Loucy (cell line): ENCODE results near the gene RNF224.

Source experiments
- EZH2phosphoT487 ChIP-seq: fragments of 200-600 bp; IDR thresholded peaks from 2 replicates; pipeline ENCODE4 v1.6.1; 2018; ENCODE audit warnings: antibody characterized with exemption, mild to moderate bottlenecking, moderate library complexity, borderline replicate concordance
- TF ChIP-seq, protein P1 (sequence below): fragments of 200-600 bp; sonication (generic); conservative IDR thresholded peaks from 2 replicates; pipeline ENCODE4 v1.5.1; 2014; ENCODE audit warnings: mild to moderate bottlenecking, antibody characterized with exemption, low read length

DNA sequence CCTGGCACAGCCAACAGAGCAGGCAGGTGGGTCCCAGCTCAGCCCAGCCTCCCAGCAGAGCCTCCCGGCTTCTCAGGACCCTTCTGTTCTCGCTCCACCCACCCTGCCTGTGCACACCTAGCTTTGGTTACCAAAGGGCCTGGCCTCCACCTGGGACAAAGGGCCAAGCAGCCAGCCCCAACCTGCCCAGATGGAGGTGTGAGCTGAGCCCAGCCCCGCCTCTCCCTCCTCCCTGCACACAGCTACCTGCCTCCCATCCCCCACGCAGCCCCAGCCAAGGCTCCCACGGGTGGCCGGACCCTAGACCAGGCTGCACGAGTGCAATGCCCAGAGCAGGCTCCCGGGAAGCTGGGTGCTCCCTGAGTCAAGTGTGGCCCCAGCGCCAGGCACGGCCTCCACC is 32.4 kb upstream of the RNF224 start:
- TF ChIP-seq, protein P1, sequence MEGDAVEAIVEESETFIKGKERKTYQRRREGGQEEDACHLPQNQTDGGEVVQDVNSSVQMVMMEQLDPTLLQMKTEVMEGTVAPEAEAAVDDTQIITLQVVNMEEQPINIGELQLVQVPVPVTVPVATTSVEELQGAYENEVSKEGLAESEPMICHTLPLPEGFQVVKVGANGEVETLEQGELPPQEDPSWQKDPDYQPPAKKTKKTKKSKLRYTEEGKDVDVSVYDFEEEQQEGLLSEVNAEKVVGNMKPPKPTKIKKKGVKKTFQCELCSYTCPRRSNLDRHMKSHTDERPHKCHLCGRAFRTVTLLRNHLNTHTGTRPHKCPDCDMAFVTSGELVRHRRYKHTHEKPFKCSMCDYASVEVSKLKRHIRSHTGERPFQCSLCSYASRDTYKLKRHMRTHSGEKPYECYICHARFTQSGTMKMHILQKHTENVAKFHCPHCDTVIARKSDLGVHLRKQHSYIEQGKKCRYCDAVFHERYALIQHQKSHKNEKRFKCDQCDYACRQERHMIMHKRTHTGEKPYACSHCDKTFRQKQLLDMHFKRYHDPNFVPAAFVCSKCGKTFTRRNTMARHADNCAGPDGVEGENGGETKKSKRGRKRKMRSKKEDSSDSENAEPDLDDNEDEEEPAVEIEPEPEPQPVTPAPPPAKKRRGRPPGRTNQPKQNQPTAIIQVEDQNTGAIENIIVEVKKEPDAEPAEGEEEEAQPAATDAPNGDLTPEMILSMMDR: no peak
- TF ChIP-seq EZH2phosphoT487: no peak
